GM12878 (cell line): ENCODE data around the gene TNFSF15. TPM values are rescaled to one million over a fixed set of nuclear protein-coding genes. Genes with fewer than 3 reads are reported as not detected.

ENCODE experiments used
- ATAC-seq: fragments of 200-7000 bp; cut with Tn5 transposase; 3 replicates; pipeline ENCODE4 v1.9.1; 2020; ENCODE audit warnings: mild to moderate bottlenecking, moderate library complexity
- BruUV-seq: library from RNA; stranded (reverse); fragments of 400-500 nt; replicated peaks from 2 replicates; lab custom pipeline; 2021; lab: Mats Ljungman, UMichigan
- CTCF ChIA-PET: fragments of 300-600 bp; sonication (Branson Sonifier 250); formaldehyde crosslinking; extraction: SDS; loops from one replicate; lab custom pipeline; 2021; ENCODE audit warnings: inconsistent platforms; lab: Yijun Ruan, JAX
- POLR2A ChIA-PET: fragments of 350-600 bp; formaldehyde crosslinking; extraction: SDS; loops from one replicate; lab custom pipeline; 2021; ENCODE audit warnings: inconsistent platforms; lab: Charles Lee
- RAD21 ChIA-PET: fragments of 300-600 bp; sonication (Branson Sonifier 250); formaldehyde crosslinking; loops from one replicate; lab custom pipeline; 2023; ENCODE audit warnings: antibody characterized with exemption; ENCODE audit not compliant: unreplicated experiment; lab: Charles Lee
- SMC1A ChIA-PET: fragments of 300-600 bp; sonication (Branson Sonifier 250); formaldehyde crosslinking; loops from one replicate; lab custom pipeline; 2023; ENCODE audit not compliant: unreplicated experiment, uncharacterized antibody; lab: Charles Lee
- DNase-seq: peaks from one replicate; pipeline ENCODE4 v3.0.0-alpha.2; 2011; ENCODE audit warnings: low read depth, low spot score
- FAIRE-seq: peaks from 3 replicates; lab custom pipeline; 2011; peaks lifted over from hg19 to GRCh38; lab: Jason Lieb, UNC
- H2AFZ ChIP-seq: 2 replicates; pipeline ENCODE4 v1.6.0; 2011; ENCODE audit warnings: low read depth, low read length, control low read depth; ENCODE audit not compliant: control insufficient read depth
- H3K27ac ChIP-seq: 2 replicates; pipeline ENCODE4 v1.5.1; 2011; ENCODE audit warnings: control low read depth; ENCODE audit not compliant: control insufficient read depth, insufficient read depth
- H3K27me3 ChIP-seq, 2 experiments: replicated peaks in 1 of 2; 2 replicates each; pipeline versions ENCODE4 v1.6.0 to v1.6.1; 2011; ENCODE audit warnings: low read length in 1 of 2; ENCODE audit not compliant: control insufficient read depth in 2 of 2, insufficient read depth in 2 of 2
- H3K36me3 ChIP-seq, 2 experiments: 2 replicates each; pipeline ENCODE4 v1.5.1; 2011; ENCODE audit warnings: low read length in 1 of 2; ENCODE audit not compliant: control insufficient read depth in 2 of 2, insufficient read depth in 2 of 2
- H3K4me1 ChIP-seq: 2 replicates; pipeline ENCODE4 v1.6.1; 2011; ENCODE audit warnings: mild to moderate bottlenecking, low read length, moderate library complexity, mixed read lengths; ENCODE audit not compliant: control insufficient read depth, insufficient read depth
- H3K4me2 ChIP-seq: 2 replicates; pipeline ENCODE4 v1.6.0; 2011; ENCODE audit warnings: control low read depth; ENCODE audit not compliant: control insufficient read depth, insufficient read depth
- H3K4me3 ChIP-seq: fragments of 200-600 bp; sonication (generic); 2 replicates; pipeline ENCODE4 v1.5.1; 2016
- H3K79me2 ChIP-seq: 2 replicates; pipeline ENCODE4 v1.6.0; 2011; ENCODE audit warnings: low read length; ENCODE audit not compliant: control insufficient read depth, insufficient read depth
- H3K9ac ChIP-seq: 2 replicates; pipeline ENCODE4 v1.8.0; 2011; ENCODE audit warnings: low read length, control low read depth, mixed read lengths; ENCODE audit not compliant: control insufficient read depth, insufficient read depth
- H3K9me3 ChIP-seq: replicated peaks from 3 replicates; pipeline ENCODE4 v1.5.1; 2011; ENCODE audit warnings: mild to moderate bottlenecking, low read length; ENCODE audit not compliant: control insufficient read depth, insufficient read depth
- H4K20me1 ChIP-seq: 2 replicates; pipeline ENCODE4 v1.6.0; 2011; ENCODE audit not compliant: control insufficient read depth, insufficient read depth
- EED ChIP-seq: sonication (generic); IDR thresholded peaks from 2 replicates; pipeline ENCODE4 v1.6.1; 2016; ENCODE audit warnings: antibody characterized with exemption, low read depth
- EGR1 ChIP-seq, 2 experiments: IDR thresholded peaks; 1 replicate in 1 of 2; 2 replicates in 1 of 2; pipeline ENCODE4 v1.6.1; 2011 to 2012; ENCODE audit warnings: low read depth in 2 of 2, low read length in 2 of 2, borderline replicate concordance in 1 of 2, mild to moderate bottlenecking in 1 of 2, moderate library complexity in 1 of 2
- ETV6 ChIP-seq, 2 experiments: fragments of 450-650 bp in 1 of 2; IDR thresholded peaks in 1 of 2; conservative IDR thresholded peaks in 1 of 2; 2 replicates each; pipeline ENCODE4 v1.6.1; 2014; ENCODE audit warnings: antibody characterized with exemption in 1 of 2, borderline replicate concordance in 1 of 2, low read depth in 1 of 2, mild to moderate bottlenecking in 1 of 2, moderate library complexity in 1 of 2
- FOXK2 ChIP-seq: fragments of 450-650 bp; IDR thresholded peaks from 2 replicates; pipeline ENCODE4 v1.6.1; 2017; ENCODE audit warnings: mild to moderate bottlenecking, moderate library complexity
- KAT2A ChIP-seq: conservative IDR thresholded peaks from 2 replicates; pipeline ENCODE4 v1.6.1; 2011; ENCODE audit warnings: low read depth, low read length; ENCODE audit not compliant: control insufficient read depth
- MYB ChIP-seq: fragments of 150-350 bp; IDR thresholded peaks from 2 replicates; pipeline ENCODE4 v1.6.1; 2014; ENCODE audit warnings: mild to moderate bottlenecking, low read depth, low read length, borderline replicate concordance
- NFYA ChIP-seq: IDR thresholded peaks from 2 replicates; pipeline ENCODE4 v1.6.1; 2011; ENCODE audit warnings: low read depth, mild to moderate bottlenecking, low read length, improper control_type of control experiment, borderline replicate concordance
- NFYB ChIP-seq: IDR thresholded peaks from 2 replicates; pipeline ENCODE4 v1.6.1; 2011; ENCODE audit warnings: low read depth, mild to moderate bottlenecking, low read length, improper control_type of control experiment, moderate library complexity; ENCODE audit not compliant: insufficient read depth
- SIX5 ChIP-seq: IDR thresholded peaks from 2 replicates; pipeline ENCODE4 v1.6.1; 2011; ENCODE audit warnings: mild to moderate bottlenecking, low read depth, low read length, moderate library complexity; ENCODE audit not compliant: severe bottlenecking
- STAT1 ChIP-seq: fragments of 450-650 bp; conservative IDR thresholded peaks from 2 replicates; pipeline ENCODE4 v1.6.1; 2014; ENCODE audit warnings: antibody characterized with exemption, mild to moderate bottlenecking
- SUPT20H ChIP-seq: IDR thresholded peaks from 2 replicates; pipeline ENCODE4 v1.6.1; 2011; ENCODE audit warnings: low read depth, mild to moderate bottlenecking, low read length, moderate library complexity, borderline replicate concordance; ENCODE audit not compliant: control insufficient read depth
- TARDBP ChIP-seq: IDR thresholded peaks from 2 replicates; pipeline ENCODE4 v1.6.1; 2016; ENCODE audit warnings: borderline replicate concordance
- ZNF622 ChIP-seq: fragments of 450-650 bp; IDR thresholded peaks from 2 replicates; pipeline ENCODE4 v1.6.1; 2017; ENCODE audit warnings: mild to moderate bottlenecking, inconsistent platforms
- ZZZ3 ChIP-seq: IDR thresholded peaks from 2 replicates; pipeline ENCODE4 v1.6.1; 2011; ENCODE audit warnings: low read depth; ENCODE audit not compliant: control insufficient read depth, insufficient read length
- WGBS: methylation state at CpG from one replicate; pipeline ENCODE4 v1.1.6; 2016; ENCODE audit warnings: low lambda C conversion rate; ENCODE audit not compliant: insufficient replicate concordance, insufficient coverage; ENCODE audit errors: missing lambda C conversion rate; 5-methylcytosine and 5-hydroxymethylcytosine counted together
- in situ Hi-C: fragments of 300-500 bp; cut with MboI; formaldehyde crosslinking; loops from 9 replicates; pipeline ENCODE4 v1.14.3; 2018; ENCODE audit warnings: mixed read lengths
- intact Hi-C: fragments of 100-400 bp; cut with micrococcal nuclease; formaldehyde crosslinking; loops from one replicate; pipeline ENCODE4 v1.14.2; 2022; ENCODE audit not compliant: unreplicated experiment
- polyA plus RNA-seq, 11 experiments: library from polyadenylated mRNA; depleted of rRNA in 4 of 11; unstranded in 6 of 11; stranded (reverse) in 5 of 11; fragments of >200 nt; fragmentation: Nextera tagmentation in 4 of 11; fragmentation: Illumina TruSeq in 1 of 11; extraction: Ambion mirVana in 4 of 11; extraction: Trizol in 1 of 11; gene quantifications; 1 replicate in 1 of 11; 2 replicates in 10 of 11; pipeline versions ENCODE4 v1.2.1 to v1.2.3, GENCODE V29; 2011 to 2016; ENCODE audit warnings: inconsistent platforms in 2 of 11, missing spikeins in 2 of 11, low read depth in 1 of 11
- total RNA-seq, 4 experiments: library from RNA; depleted of rRNA in 3 of 4; stranded (reverse); fragments of >200 nt in 3 of 4; fragmentation: Illumina TruSeq in 1 of 4; extraction: Trizol in 1 of 4; gene quantifications; 2 replicates each; pipeline versions ENCODE4 v1.2.1 to v1.2.3, GENCODE V29; 2013 to 2021
- TF ChIP-seq, protein P1 (sequence below): IDR thresholded peaks from 2 replicates; pipeline ENCODE4 v1.6.1; 2011; ENCODE audit warnings: low read depth, low read length, improper control_type of control experiment, borderline replicate concordance
- TF ChIP-seq, protein P2 (sequence below): fragments of 450-650 bp; IDR thresholded peaks from 2 replicates; pipeline ENCODE4 v1.6.1; 2016; ENCODE audit warnings: mild to moderate bottlenecking
- TF ChIP-seq, protein P3 (sequence below): IDR thresholded peaks from 2 replicates; pipeline ENCODE4 v1.6.1; 2012; ENCODE audit warnings: low read depth, low read length, improper control_type of control experiment
- TF ChIP-seq, protein P4 (sequence below): fragments of 450-650 bp; IDR thresholded peaks from 2 replicates; pipeline ENCODE4 v1.6.1; 2017; ENCODE audit warnings: mild to moderate bottlenecking, low read depth, inconsistent platforms; ENCODE audit not compliant: poor library complexity, severe bottlenecking

TNFSF15 gene
- total and polyA plus RNA-seq, 10 of the 15 experiments (the other 5 are each of a cell fraction or from before 2014, with no cell fraction given): 0.03 TPM; not detected in 9

DNA sequence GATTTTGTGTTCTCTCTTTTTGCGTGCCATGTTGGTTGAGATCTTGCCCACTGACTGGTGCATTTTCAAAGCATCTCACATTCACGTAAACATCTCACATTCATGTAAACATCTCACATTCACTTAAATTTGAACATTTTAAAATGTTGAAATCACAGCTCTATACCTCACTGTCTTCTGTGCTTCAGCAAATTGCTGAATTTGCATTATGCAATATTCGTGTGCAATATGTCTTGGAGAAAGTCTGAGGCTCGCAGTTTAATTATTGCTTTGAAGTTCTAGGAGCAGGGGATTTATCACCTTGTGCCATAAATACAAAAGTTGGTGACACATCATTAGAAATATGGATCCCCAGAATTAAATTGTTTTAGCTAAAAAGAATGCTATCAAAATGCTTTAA is 42.6 kb downstream of the TNFSF15 start:
- no peaks in the 10 kb centered on the region for H3K9me3 ChIP-seq
- CTCF ChIA-PET: interaction anchor here (1.4 kb wide), 1 partner anchor 9 kb away, joined by 3 read pairs; no protein-coding TSS in a partner anchor
- H3K9ac ChIP-seq: no peak overlapping the region
- H3K27ac ChIP-seq: no peak overlapping the region
- no peak for DNase-seq
- RAD21 ChIA-PET: no interaction called here
- no peak overlapping the region for H3K4me3 ChIP-seq
- ATAC-seq: no peak
- H3K4me2 ChIP-seq: no peak overlapping the region
- WGBS: 51% methylated on average over 4 of the region's 4 CpGs
- H2AFZ ChIP-seq: no peak overlapping the region
- TF ChIP-seq, protein P1, sequence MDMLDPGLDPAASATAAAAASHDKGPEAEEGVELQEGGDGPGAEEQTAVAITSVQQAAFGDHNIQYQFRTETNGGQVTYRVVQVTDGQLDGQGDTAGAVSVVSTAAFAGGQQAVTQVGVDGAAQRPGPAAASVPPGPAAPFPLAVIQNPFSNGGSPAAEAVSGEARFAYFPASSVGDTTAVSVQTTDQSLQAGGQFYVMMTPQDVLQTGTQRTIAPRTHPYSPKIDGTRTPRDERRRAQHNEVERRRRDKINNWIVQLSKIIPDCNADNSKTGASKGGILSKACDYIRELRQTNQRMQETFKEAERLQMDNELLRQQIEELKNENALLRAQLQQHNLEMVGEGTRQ: no peak
- TF ChIP-seq, protein P2, sequence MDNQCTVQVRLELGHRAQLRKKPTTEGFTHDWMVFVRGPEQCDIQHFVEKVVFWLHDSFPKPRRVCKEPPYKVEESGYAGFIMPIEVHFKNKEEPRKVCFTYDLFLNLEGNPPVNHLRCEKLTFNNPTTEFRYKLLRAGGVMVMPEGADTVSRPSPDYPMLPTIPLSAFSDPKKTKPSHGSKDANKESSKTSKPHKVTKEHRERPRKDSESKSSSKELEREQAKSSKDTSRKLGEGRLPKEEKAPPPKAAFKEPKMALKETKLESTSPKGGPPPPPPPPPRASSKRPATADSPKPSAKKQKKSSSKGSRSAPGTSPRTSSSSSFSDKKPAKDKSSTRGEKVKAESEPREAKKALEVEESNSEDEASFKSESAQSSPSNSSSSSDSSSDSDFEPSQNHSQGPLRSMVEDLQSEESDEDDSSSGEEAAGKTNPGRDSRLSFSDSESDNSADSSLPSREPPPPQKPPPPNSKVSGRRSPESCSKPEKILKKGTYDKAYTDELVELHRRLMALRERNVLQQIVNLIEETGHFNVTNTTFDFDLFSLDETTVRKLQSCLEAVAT: no peak
- no peak for TF ChIP-seq TARDBP
- TF ChIP-seq SIX5: no peak
- TF ChIP-seq ZZZ3: no peak
- no peak for TF ChIP-seq NFYB
- TF ChIP-seq, protein P3, sequence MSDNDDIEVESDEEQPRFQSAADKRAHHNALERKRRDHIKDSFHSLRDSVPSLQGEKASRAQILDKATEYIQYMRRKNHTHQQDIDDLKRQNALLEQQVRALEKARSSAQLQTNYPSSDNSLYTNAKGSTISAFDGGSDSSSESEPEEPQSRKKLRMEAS: no peak
- TF ChIP-seq, protein P4, sequence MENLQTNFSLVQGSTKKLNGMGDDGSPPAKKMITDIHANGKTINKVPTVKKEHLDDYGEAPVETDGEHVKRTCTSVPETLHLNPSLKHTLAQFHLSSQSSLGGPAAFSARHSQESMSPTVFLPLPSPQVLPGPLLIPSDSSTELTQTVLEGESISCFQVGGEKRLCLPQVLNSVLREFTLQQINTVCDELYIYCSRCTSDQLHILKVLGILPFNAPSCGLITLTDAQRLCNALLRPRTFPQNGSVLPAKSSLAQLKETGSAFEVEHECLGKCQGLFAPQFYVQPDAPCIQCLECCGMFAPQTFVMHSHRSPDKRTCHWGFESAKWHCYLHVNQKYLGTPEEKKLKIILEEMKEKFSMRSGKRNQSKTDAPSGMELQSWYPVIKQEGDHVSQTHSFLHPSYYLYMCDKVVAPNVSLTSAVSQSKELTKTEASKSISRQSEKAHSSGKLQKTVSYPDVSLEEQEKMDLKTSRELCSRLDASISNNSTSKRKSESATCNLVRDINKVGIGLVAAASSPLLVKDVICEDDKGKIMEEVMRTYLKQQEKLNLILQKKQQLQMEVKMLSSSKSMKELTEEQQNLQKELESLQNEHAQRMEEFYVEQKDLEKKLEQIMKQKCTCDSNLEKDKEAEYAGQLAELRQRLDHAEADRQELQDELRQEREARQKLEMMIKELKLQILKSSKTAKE: no peak
- no peak for TF ChIP-seq KAT2A
- TF ChIP-seq EED: no peak
- no peak for TF ChIP-seq ETV6 (conservative IDR thresholded peaks at IDR 0.05 in 1 of 2, IDR thresholded peaks at IDR 0.05 in 1 of 2; ENCODE audit: borderline replicate concordance in 1 of 2, low read depth in 1 of 2)
- TF ChIP-seq EGR1 (IDR thresholded peaks at IDR 0.05; ENCODE audit: borderline replicate concordance in 1 of 2, low read depth in 2 of 2, low read length in 2 of 2): no peak
- TF ChIP-seq ZNF622: no peak
- TF ChIP-seq MYB: no peak
- no peak for TF ChIP-seq NFYA
- TF ChIP-seq FOXK2: no peak
- no peak for TF ChIP-seq SUPT20H
- TF ChIP-seq STAT1: no peak
- TF ChIP-seq, all 136 proteins: peak for 0
- Histone ChIP-seq H3K27me3 (peaks cover 0 to 2% of the 10 kb centered on the region in 2 experiments; a peak in 1 of 4 replicates), H3K79me2 (no peaks in the 10 kb centered on the region), H3K36me3 (no peaks in the 10 kb centered on the region), H4K20me1 (no peaks in the 10 kb centered on the region), H3K4me1 (no peaks in the 10 kb centered on the region)
- in situ Hi-C loops: no loop called here
- no peak for FAIRE-seq
- intact Hi-C loops: no loop called here
- POLR2A ChIA-PET: no interaction called here
- SMC1A ChIA-PET: no interaction called here
- BruUV-seq: no TSS peak
